Effector CD8-positive, alpha-beta T cell (primary cell): ENCODE results near the gene GOLGA3.
"Not testable (repeated sequence)": the region's sequence is repeated elsewhere in the genome, so short reads cannot be mapped to it uniquely, and the experiment has no call there.

Experiments
- DNase-seq: peaks from one replicate; lab custom pipeline; 2025; lab: John Stamatoyannopoulos, UW

Gene GOLGA3

GRCh38 chr12:132814232-132814631 lies 14.4 kb downstream of the GOLGA3 start:
- no peak for DNase-seq

- no peak for DNase-seq
Measured at GRCh38 chr12:132813443-132813842, 15.2 kb downstream of the GOLGA3 start.

- DNase-seq, result no peak
Measured at GRCh38 chr12:132812631-132813305, 15.9 kb downstream of the GOLGA3 start.

- not testable (repeated sequence) for DNase-seq
Measured at GRCh38 chr12:132809391-132809790, 19.3 kb downstream of the GOLGA3 start.

GRCh38 chr12:132807295-132808092 lies 21.2 kb downstream of the GOLGA3 start:
- no peak for DNase-seq

- DNase-seq, result no peak
Measured at GRCh38 chr12:132806857-132807256, 21.8 kb downstream of the GOLGA3 start.

GRCh38 chr12:132804426-132804861 lies 24.2 kb downstream of the GOLGA3 start:
- no peak for DNase-seq

GRCh38 chr12:132803888-132804287 lies 24.8 kb downstream of the GOLGA3 start:
- DNase-seq, result no peak

GRCh38 chr12:132803125-132803524 lies 25.5 kb downstream of the GOLGA3 start:
- DNase-seq, result no peak

GRCh38 chr12:132801741-132802140 lies 26.9 kb downstream of the GOLGA3 start:
- no peak for DNase-seq

- no peak for DNase-seq
Measured at GRCh38 chr12:132798836-132799235, 29.8 kb downstream of the GOLGA3 start.

- no peak for DNase-seq
Measured at GRCh38 chr12:132797820-132798570, 30.7 kb downstream of the GOLGA3 start.

- no peak for DNase-seq
Measured at GRCh38 chr12:132795847-132796246, 32.8 kb downstream of the GOLGA3 start.

GRCh38 chr12:132791940-132792339 lies 36.7 kb downstream of the GOLGA3 start:
- DNase-seq, result not testable (repeated sequence)

- DNase-seq, result no peak
Measured at GRCh38 chr12:132789099-132789471, 39.6 kb downstream of the GOLGA3 start.

- no peak for DNase-seq
Measured at GRCh38 chr12:132788375-132789098, 40.1 kb downstream of the GOLGA3 start.

GRCh38 chr12:132787877-132788276 lies 40.8 kb downstream of the GOLGA3 start:
- no peak for DNase-seq

- DNase-seq, result no peak
Measured at GRCh38 chr12:132786192-132786591, 42.5 kb downstream of the GOLGA3 start.

- no peak for DNase-seq
Measured at GRCh38 chr12:132784580-132784979, 44.1 kb downstream of the GOLGA3 start.

- no peak for DNase-seq
Measured at GRCh38 chr12:132783917-132784531, 44.6 kb downstream of the GOLGA3 start.

GRCh38 chr12:132781938-132782337 lies 46.7 kb downstream of the GOLGA3 start:
- no peak for DNase-seq
